GM21737 (cell line): ENCODE measurements around the gene PUSL1.
A peak's percentile ranks its signal among the peaks of the same experiment; 100 is the strongest.
"Not testable (repeated sequence)": the region's sequence is repeated elsewhere in the genome, so short reads cannot be mapped to it uniquely, and the experiment has no call there.

Source experiments
- ATAC-seq: cut with Tn5 transposase; IDR thresholded peaks from one replicate; pipeline ENCODE4 v1.9.1; 2021; ENCODE audit warnings: mild to moderate bottlenecking, moderate library complexity; ENCODE audit not compliant: unreplicated experiment

PUSL1 gene

DNA sequence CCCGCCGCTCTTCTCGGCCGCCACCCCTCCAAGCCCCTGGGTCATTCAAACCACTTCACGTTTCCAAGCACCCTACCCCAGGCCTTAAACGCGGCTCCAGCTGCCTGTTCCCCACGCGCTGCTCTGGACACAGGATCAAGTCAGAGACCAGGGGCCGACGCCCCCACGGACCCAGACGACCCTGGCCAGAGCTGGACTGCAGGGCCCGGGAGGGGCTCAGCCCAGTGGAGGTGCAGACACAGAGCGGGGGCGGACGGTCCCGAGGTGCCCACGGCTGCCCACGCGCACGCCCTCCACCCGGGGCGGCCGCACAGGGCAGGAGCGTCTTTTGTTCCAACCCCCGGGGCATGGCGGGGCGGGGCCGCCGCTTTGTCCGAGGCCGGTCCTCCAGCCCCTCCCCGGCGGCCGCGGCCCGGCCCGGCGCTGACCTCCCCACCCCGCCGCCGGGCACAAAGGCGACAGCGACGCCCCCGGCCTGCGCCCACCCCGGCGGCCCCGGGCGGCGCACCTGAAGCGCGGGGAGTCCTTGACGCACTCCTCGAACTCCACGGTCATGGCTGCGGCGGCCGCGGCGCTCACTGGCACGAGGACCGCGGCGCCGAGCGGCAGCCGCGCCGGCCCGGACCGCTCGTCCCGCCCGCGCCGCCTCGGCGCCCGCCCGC lies 1.0 kb upstream of the PUSL1 start:
- peak; percentile 0 for ATAC-seq

DNA sequence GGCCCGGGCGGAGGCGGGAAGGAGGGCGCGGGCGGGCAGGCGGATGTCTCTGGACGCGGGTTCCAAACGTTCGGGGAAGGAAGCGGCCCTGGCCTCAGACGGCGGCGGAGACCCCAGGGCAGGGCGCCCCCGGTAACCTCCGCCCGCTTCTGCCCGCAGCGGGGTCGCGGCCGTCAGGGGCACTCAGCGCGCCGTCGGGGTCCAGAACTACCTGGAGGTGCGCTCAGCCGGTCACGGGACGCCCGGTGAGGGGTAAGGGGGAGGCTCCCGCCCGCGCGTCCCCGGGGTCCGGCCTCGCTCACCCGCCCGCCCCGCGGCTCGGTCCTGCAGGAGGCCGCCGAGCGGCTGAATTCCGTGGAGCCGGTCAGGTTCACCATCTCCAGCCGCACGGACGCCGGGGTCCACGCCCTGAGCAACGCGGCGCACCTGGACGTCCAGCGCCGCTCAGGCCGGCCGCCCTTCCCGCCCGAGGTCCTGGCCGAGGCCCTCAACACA lies 406 bp downstream of the PUSL1 start:
- peak; percentile 2 for ATAC-seq

GRCh38 chr1:1309251-1310108 lies 1.1 kb downstream of the PUSL1 start:
- ATAC-seq: no peak

DNA sequence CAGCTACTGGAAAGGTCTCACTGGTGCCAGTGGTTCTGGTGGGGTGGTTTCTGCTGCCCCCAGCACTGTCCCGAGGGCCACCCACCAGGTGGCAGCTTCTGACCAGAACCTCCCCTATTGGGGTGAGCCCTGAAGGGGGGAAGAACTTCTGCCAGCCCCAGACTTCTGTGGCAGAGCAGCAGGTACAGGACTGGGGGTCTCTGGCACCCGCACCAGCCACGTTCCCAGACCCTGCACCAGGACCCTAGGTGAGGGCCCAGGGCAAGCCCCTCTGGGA lies 1.6 kb downstream of the PUSL1 start:
- no peak for ATAC-seq

- no peak for ATAC-seq
Observed at GRCh38 chr1:1310476-1311053, 2.2 kb downstream of the PUSL1 start.

- no peak for ATAC-seq
Observed at GRCh38 chr1:1311107-1312104, 3.0 kb downstream of the PUSL1 start.

- no peak for ATAC-seq
Observed at GRCh38 chr1:1312450-1313314, 4.3 kb downstream of the PUSL1 start.

- no peak for ATAC-seq
Observed at GRCh38 chr1:1313500-1314236, 5.3 kb downstream of the PUSL1 start.

DNA sequence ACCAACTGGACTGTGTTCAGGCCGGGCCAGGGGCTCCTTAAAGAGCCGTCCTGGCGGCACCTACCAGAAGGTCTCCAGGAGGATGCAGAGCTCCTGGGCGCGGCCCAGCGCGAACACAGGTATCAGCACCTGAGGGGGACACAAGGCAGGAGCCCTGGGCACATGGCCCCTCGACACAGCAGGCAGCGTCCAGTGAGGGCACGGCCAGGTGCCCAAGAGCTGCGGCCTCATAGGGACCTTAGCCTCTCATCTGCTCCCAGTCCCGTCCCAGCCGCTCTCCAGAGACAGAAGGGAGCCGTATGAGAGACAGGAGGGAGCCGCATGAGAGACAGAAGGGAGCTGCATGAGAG lies 5.8 kb downstream of the PUSL1 start:
- no peak for ATAC-seq

- ATAC-seq: no peak
Observed at GRCh38 chr1:1314678-1315335, 6.4 kb downstream of the PUSL1 start.

GRCh38 chr1:1315435-1315954 lies 7.1 kb downstream of the PUSL1 start:
- no peak for ATAC-seq

DNA sequence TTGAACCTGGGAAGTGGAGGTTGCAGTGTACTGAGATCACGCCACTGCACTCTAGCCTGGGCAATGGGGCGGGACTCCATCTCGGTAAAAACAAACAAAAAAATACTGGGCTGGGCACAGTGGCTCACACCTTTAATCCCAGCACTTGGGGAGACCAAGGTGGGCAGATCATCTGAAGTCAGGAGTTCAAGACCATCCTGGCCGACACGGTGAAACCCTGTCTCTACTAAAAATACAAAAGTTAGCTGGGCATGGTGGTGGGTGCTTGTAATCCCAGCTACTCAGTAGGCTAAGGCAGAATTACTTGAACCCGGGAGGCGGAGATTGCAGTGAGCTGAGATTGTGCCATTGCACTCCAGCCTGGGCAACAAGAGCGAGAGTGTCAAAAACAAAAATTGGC lies 7.8 kb downstream of the PUSL1 start:
- ATAC-seq: not testable (repeated sequence)

DNA sequence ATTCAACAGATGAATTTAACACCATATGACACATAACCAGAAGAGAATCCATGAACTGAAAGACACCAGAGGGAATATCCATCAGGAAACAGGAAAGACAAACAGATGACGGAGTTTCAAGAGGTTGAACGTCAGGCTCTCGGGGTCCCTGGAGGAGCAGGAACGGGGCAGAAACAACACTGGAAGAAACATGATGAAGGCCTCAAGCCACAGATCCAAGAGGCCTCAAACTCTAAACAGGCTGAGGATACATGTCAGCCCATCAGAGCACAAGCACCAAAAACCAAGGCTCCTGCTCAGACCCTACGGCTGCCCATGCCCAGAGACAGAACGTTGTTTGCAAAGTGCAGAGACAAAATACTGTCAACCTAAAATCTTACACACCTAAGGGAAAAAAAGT lies 9.0 kb downstream of the PUSL1 start:
- ATAC-seq: no peak

DNA sequence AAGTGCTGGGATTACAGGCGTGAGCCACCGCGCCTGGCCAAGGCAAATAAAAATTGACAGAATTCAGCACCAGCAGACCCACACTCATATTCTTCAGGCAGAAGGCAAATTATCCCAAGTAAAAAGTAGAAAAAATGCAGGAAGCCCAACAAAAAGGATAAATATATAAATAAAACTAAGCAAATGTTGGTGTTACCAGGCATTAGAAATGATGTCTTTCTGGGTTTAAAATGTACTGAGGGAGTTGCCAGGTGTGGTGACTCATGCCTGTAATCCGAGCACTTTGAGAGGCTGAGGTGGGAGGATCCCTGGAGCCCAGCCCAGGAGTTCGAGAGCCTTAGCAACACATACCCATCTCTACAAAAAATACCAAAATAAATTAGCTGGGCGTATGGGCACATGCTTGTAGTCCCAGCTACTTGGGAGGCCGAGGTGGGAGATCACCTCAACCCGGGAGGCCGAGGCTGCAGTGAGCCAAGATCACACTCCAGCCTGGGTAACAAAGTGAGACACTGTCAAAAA lies 9.8 kb downstream of the PUSL1 start:
- no peak for ATAC-seq

GRCh38 chr1:1318777-1319645 lies 10.6 kb downstream of the PUSL1 start:
- no peak for ATAC-seq

DNA sequence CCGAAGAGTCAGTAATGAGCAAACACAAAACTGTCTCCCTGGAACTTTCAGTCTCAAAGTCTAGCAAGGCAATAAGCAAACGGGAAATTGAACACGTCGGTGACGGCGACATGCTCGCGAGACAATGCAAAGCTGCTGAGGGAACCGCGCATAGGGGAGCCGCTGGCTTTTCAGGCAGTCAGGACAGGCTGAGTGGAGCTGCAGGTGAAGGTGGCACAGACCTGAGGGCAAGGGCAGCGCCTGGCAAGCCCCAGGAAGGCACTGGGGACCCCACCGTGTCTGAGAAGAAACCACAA lies 11.2 kb downstream of the PUSL1 start:
- ATAC-seq: no peak

GRCh38 chr1:1320666-1321448 lies 12.5 kb downstream of the PUSL1 start:
- no peak for ATAC-seq
